ENCODE data around the gene ZNF81.

Gene ZNF81

GRCh38 chrX:47885501-47885900 is 48.8 kb downstream of the ZNF81 start:
- no peak for ATAC-seq
- TF ChIP-seq CSDC2 (CRISPR knock-in tag; IDR thresholded peaks at IDR 0.05) (no peak), ZNF70 (CRISPR knock-in tag; IDR thresholded peaks at IDR 0.05) (no peak), TSHZ2 (CRISPR knock-in tag; IDR thresholded peaks at IDR 0.05) (no peak), TOX (CRISPR knock-in tag; IDR thresholded peaks at IDR 0.05; ENCODE audit: borderline replicate concordance) (no peak), ARNTL (CRISPR knock-in tag; IDR thresholded peaks at IDR 0.05; ENCODE audit: borderline replicate concordance, low read depth) (no peak), ESRRG (CRISPR knock-in tag; IDR thresholded peaks at IDR 0.05) (no peak), GLIS3 (CRISPR knock-in tag; IDR thresholded peaks at IDR 0.05) (no peak), ZNF565 (CRISPR knock-in tag; conservative IDR thresholded peaks at IDR 0.05; ENCODE audit: low read depth) (no peak), PPARA (CRISPR knock-in tag; IDR thresholded peaks at IDR 0.05; ENCODE audit: borderline replicate concordance) (no peak), RARB (CRISPR knock-in tag; IDR thresholded peaks at IDR 0.05) (no peak), TCF4 (CRISPR knock-in tag; IDR thresholded peaks at IDR 0.05; ENCODE audit: borderline replicate concordance) (no peak), BACH2 (CRISPR knock-in tag; IDR thresholded peaks at IDR 0.05; ENCODE audit: borderline replicate concordance) (no peak)

- ATAC-seq, result no peak
- TF ChIP-seq OSR1 (CRISPR knock-in tag; IDR thresholded peaks at IDR 0.05) (no peak), GLIS3 (CRISPR knock-in tag; IDR thresholded peaks at IDR 0.05) (no peak), TOX (CRISPR knock-in tag; IDR thresholded peaks at IDR 0.05; ENCODE audit: borderline replicate concordance) (no peak), ZFP30 (CRISPR knock-in tag; IDR thresholded peaks at IDR 0.05) (no peak), ARNTL (CRISPR knock-in tag; IDR thresholded peaks at IDR 0.05; ENCODE audit: borderline replicate concordance, low read depth) (no peak), CREB5 (CRISPR knock-in tag; IDR thresholded peaks at IDR 0.05; ENCODE audit: low read depth) (no peak), ISL1 (CRISPR knock-in tag; IDR thresholded peaks at IDR 0.05) (no peak), CSDC2 (CRISPR knock-in tag; IDR thresholded peaks at IDR 0.05) (no peak), PATZ1 (CRISPR knock-in tag; IDR thresholded peaks at IDR 0.05; ENCODE audit: borderline replicate concordance) (no peak), RARB (CRISPR knock-in tag; IDR thresholded peaks at IDR 0.05) (no peak), ZNF565 (CRISPR knock-in tag; conservative IDR thresholded peaks at IDR 0.05; ENCODE audit: low read depth) (no peak), POU6F1 (CRISPR knock-in tag; IDR thresholded peaks at IDR 0.05; ENCODE audit: borderline replicate concordance, low read depth) (no peak)
Observed at GRCh38 chrX:47898024-47898423, 61.3 kb downstream of the ZNF81 start.

GRCh38 chrX:47900833-47901232 is 64.1 kb downstream of the ZNF81 start:
- TF ChIP-seq CSDC2 (CRISPR knock-in tag; IDR thresholded peaks at IDR 0.05) (no peak), POU6F1 (CRISPR knock-in tag; IDR thresholded peaks at IDR 0.05; ENCODE audit: borderline replicate concordance, low read depth) (no peak)
- no peak for ATAC-seq

GRCh38 chrX:47902161-47902560 is 65.5 kb downstream of the ZNF81 start:
- no peak for ATAC-seq
- TF ChIP-seq ZNF565 (CRISPR knock-in tag; conservative IDR thresholded peaks at IDR 0.05; ENCODE audit: low read depth) (no peak), OSR1 (CRISPR knock-in tag; IDR thresholded peaks at IDR 0.05) (no peak), CREB5 (CRISPR knock-in tag; IDR thresholded peaks at IDR 0.05; ENCODE audit: low read depth) (no peak), ZNF70 (CRISPR knock-in tag; IDR thresholded peaks at IDR 0.05) (no peak), TSHZ2 (CRISPR knock-in tag; IDR thresholded peaks at IDR 0.05) (no peak), RARB (CRISPR knock-in tag; IDR thresholded peaks at IDR 0.05) (no peak), ZFP3 (CRISPR knock-in tag; IDR thresholded peaks at IDR 0.05) (no peak), PATZ1 (CRISPR knock-in tag; IDR thresholded peaks at IDR 0.05; ENCODE audit: borderline replicate concordance) (no peak)
